Endodermal cell (in vitro differentiated cells): ENCODE results near the gene ARHGEF26. TPM values are rescaled to one million over a fixed set of nuclear protein-coding genes. Genes with fewer than 3 reads are reported as not detected.

Experiments
- DNase-seq: peaks from one replicate; pipeline ENCODE4 v3.0.0-alpha.2; 2017
- H3K27ac ChIP-seq: 2 replicates; pipeline ENCODE4 v1.5.1; 2013; ENCODE audit warnings: mild to moderate bottlenecking, low read depth, low read length, moderate library complexity
- H3K27me3 ChIP-seq: 2 replicates; pipeline ENCODE4 v1.6.1; 2013; ENCODE audit warnings: mild to moderate bottlenecking, low read length, moderate library complexity; ENCODE audit not compliant: insufficient read depth, control insufficient read depth, poor library complexity, severe bottlenecking
- H3K36me3 ChIP-seq: 2 replicates; pipeline ENCODE4 v1.7.0; 2013; ENCODE audit warnings: mild to moderate bottlenecking, low read length, moderate library complexity; ENCODE audit not compliant: control insufficient read depth, insufficient read depth
- H3K4me1 ChIP-seq: one replicate; pipeline ENCODE4 v1.7.0; 2013; ENCODE audit warnings: low read length; ENCODE audit not compliant: control insufficient read depth, insufficient read depth
- H3K4me3 ChIP-seq: 2 replicates; pipeline ENCODE4 v1.5.1; 2013; ENCODE audit warnings: mild to moderate bottlenecking, low read length, moderate library complexity
- H3K9ac ChIP-seq: 2 replicates; pipeline ENCODE4 v1.6.1; 2013; ENCODE audit warnings: mild to moderate bottlenecking, low read length, moderate library complexity; ENCODE audit not compliant: poor library complexity, severe bottlenecking; ENCODE audit errors: extremely low read depth
- H3K9me3 ChIP-seq: 2 replicates; pipeline ENCODE4 v1.6.1; 2013; ENCODE audit warnings: mild to moderate bottlenecking, low read length, moderate library complexity; ENCODE audit not compliant: control insufficient read depth
- H3K27ac Mint-ChIP-seq: 2 replicates; pipeline ENCODE4 v1.8.0; 2020; ENCODE audit warnings: mixed read lengths
- H3K27me3 Mint-ChIP-seq: 2 replicates; pipeline ENCODE4 v1.8.0; 2021; ENCODE audit warnings: mild to moderate bottlenecking, mixed read lengths; ENCODE audit not compliant: insufficient read depth
- H3K36me3 Mint-ChIP-seq: 2 replicates; pipeline ENCODE4 v1.8.0; 2020; ENCODE audit warnings: low read depth, mixed read lengths
- H3K4me1 Mint-ChIP-seq: 2 replicates; pipeline ENCODE4 v1.8.0; 2020; ENCODE audit warnings: mixed read lengths
- H3K4me3 Mint-ChIP-seq: 2 replicates; pipeline ENCODE4 v1.8.0; 2020; ENCODE audit warnings: mild to moderate bottlenecking, moderate library complexity, mixed read lengths
- H3K9me3 Mint-ChIP-seq: 2 replicates; pipeline ENCODE4 v1.8.0; 2020; ENCODE audit warnings: mild to moderate bottlenecking, mixed read lengths
- WGBS, 2 experiments: methylation state at CpG; one replicate each; pipeline versions ENCODE4 v1.1.5 to v1.1.7; 2013; ENCODE audit warnings: missing lambda C conversion rate in 2 of 2, mixed read lengths in 1 of 2; ENCODE audit not compliant: insufficient coverage in 1 of 2, insufficient read length in 1 of 2; 5-methylcytosine and 5-hydroxymethylcytosine counted together
- total RNA-seq, 2 donors: library from RNA; stranded (reverse); fragmentation: NEBNext Ultra II Directional in 1 of 2; extraction: Animal tissue kit (Norgen Biotek cat#: 25700) in 1 of 2; gene quantifications; 2 replicates in 1 of 2; 3 replicates in 1 of 2; pipeline ENCODE4 v1.2.1, GENCODE V29; 2021
- TF ChIP-seq, protein P1 (sequence below): fragments of 200-600 bp; sonication (generic); conservative IDR thresholded peaks from 2 replicates; pipeline ENCODE4 v1.5.0; 2021; ENCODE audit warnings: antibody characterized with exemption, mild to moderate bottlenecking

The ARHGEF26 gene
- total RNA-seq, 2 donors from 2014 or later, result 10.1 to 12.4 TPM

DNA sequence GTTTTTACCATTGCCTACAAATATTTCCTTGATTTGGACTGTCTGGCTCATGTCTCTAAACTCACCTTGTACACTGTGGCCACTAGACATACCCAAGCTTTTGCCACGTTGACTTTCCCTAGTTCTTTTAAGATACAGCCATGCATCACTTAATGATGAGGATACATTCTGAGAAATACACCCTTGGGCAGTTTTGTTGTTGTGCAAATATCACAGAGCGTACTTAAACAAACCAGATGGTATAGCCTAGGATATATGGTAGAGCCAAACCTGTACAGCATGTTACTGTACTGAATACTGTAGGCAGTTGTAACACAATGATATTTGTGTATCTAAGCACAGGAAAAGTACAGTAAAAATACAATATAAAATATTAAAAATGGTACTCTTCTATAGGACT, 5.5 kb downstream of the ARHGEF26 start:
- no peaks in the 10 kb centered on the region for H3K9me3 Mint-ChIP-seq
- Histone ChIP-seq H3K27me3 (peaks cover 15% of the 10 kb centered on the region), H3K4me1 (no peaks in the 10 kb centered on the region), H3K27ac (no peak overlapping the region), H3K36me3 (peaks cover 12% of the 10 kb centered on the region), H3K4me3 (no peak overlapping the region), H3K9ac (no peak overlapping the region), H3K9me3 (no peaks in the 10 kb centered on the region)
- no peak for DNase-seq
- peaks cover 14% of the 10 kb centered on the region for H3K27me3 Mint-ChIP-seq
- no peak overlapping the region for H3K27ac Mint-ChIP-seq
- TF ChIP-seq, protein P1, sequence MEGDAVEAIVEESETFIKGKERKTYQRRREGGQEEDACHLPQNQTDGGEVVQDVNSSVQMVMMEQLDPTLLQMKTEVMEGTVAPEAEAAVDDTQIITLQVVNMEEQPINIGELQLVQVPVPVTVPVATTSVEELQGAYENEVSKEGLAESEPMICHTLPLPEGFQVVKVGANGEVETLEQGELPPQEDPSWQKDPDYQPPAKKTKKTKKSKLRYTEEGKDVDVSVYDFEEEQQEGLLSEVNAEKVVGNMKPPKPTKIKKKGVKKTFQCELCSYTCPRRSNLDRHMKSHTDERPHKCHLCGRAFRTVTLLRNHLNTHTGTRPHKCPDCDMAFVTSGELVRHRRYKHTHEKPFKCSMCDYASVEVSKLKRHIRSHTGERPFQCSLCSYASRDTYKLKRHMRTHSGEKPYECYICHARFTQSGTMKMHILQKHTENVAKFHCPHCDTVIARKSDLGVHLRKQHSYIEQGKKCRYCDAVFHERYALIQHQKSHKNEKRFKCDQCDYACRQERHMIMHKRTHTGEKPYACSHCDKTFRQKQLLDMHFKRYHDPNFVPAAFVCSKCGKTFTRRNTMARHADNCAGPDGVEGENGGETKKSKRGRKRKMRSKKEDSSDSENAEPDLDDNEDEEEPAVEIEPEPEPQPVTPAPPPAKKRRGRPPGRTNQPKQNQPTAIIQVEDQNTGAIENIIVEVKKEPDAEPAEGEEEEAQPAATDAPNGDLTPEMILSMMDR, result no peak
- 89% methylated on average over 2 of the region's 2 CpGs; no CpG with 5 or more reads in 1 of the 2 experiments for WGBS, 2 experiments
- H3K4me3 Mint-ChIP-seq, result no peak overlapping the region
- peaks cover 17% of the 10 kb centered on the region for H3K4me1 Mint-ChIP-seq
- H3K36me3 Mint-ChIP-seq, result peaks cover 26% of the 10 kb centered on the region

DNA sequence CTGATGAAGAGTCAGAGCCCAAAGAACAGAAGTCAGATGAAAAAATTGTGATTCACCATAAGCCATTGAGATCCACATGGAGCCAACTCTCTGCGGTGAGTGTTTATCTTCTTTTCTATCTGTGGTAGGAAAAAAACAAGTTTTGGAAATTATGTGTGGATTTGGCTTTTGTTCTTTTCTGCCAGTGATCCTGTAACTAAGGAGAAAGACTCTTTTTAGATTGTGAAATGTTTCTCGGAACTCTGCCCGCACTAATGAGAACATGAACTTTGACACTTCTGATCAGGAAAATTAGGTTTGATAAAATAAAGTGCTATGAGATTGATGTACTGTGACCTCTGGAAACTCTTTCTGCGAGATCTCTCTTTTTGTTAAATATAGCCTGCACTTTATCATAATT, 8.4 kb downstream of the ARHGEF26 start:
- H3K4me3 ChIP-seq, result no peak overlapping the region
- Mint-ChIP-seq H3K4me1 (peaks cover 4% of the 10 kb centered on the region), H3K36me3 (peaks cover 26% of the 10 kb centered on the region), H3K27ac (no peak overlapping the region), H3K9me3 (no peaks in the 10 kb centered on the region), H3K4me3 (no peak overlapping the region), H3K27me3 (no peaks in the 10 kb centered on the region)
- DNase-seq, result no peak
- H3K9ac ChIP-seq, result no peak overlapping the region
- TF ChIP-seq, protein P1, result no peak
- H3K9me3 ChIP-seq, result no peaks in the 10 kb centered on the region
- H3K36me3 ChIP-seq, result peaks cover 12% of the 10 kb centered on the region
- no peak overlapping the region for H3K27ac ChIP-seq
- H3K27me3 ChIP-seq, result no peaks in the 10 kb centered on the region
- WGBS, 2 experiments, result 97 to 100% methylated on average over 1 to 4 of the region's 4 CpGs
- H3K4me1 ChIP-seq, result no peaks in the 10 kb centered on the region

DNA sequence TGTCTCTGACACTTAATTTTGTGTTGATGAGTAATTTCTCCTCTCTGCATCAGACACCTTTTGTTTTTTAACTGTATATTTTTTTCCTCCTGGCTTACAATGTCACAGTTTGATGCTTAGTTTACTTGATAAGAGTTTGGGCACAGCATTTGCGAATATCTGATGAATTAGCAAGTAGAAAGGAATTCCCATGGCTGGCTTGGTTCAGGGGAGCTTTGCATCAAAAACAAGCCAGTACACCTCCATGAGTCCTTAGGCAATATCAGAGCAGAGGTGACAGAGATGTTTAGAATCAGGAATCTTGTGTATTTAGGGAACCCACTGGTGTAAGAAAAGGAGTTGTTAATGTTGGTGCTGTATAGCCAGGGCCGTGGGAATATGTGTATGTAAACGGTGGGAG, 9.3 kb downstream of the ARHGEF26 start:
- TF ChIP-seq, protein P1, result no peak
- H3K9ac ChIP-seq, result no peak overlapping the region
- H3K27me3 ChIP-seq, result no peaks in the 10 kb centered on the region
- H3K27ac ChIP-seq, result no peak overlapping the region
- no peaks in the 10 kb centered on the region for H3K9me3 Mint-ChIP-seq
- H3K36me3 ChIP-seq, result peaks cover 12% of the 10 kb centered on the region
- H3K9me3 ChIP-seq, result no peaks in the 10 kb centered on the region
- DNase-seq, result no peak
- peaks cover 26% of the 10 kb centered on the region for H3K36me3 Mint-ChIP-seq
- 93 to 100% methylated on average over 1 to 3 of the region's 3 CpGs for WGBS, 2 experiments
- no peak overlapping the region for H3K27ac Mint-ChIP-seq
- H3K27me3 Mint-ChIP-seq, result no peaks in the 10 kb centered on the region
- H3K4me1 ChIP-seq, result no peaks in the 10 kb centered on the region
- peaks cover 4% of the 10 kb centered on the region for H3K4me1 Mint-ChIP-seq
- no peak overlapping the region for H3K4me3 Mint-ChIP-seq
- no peak overlapping the region for H3K4me3 ChIP-seq
